ENCODE measurements around the gene VPS45. TPM values are rescaled to one million over a fixed set of nuclear protein-coding genes. Genes with fewer than 3 reads are reported as not detected.

VPS45 gene
- total and polyA plus RNA-seq, 2 of the 13 experiments (the other 11 are each of a cell fraction or from before 2014, with no cell fraction given), result 15.2 to 25.2 TPM

DNA sequence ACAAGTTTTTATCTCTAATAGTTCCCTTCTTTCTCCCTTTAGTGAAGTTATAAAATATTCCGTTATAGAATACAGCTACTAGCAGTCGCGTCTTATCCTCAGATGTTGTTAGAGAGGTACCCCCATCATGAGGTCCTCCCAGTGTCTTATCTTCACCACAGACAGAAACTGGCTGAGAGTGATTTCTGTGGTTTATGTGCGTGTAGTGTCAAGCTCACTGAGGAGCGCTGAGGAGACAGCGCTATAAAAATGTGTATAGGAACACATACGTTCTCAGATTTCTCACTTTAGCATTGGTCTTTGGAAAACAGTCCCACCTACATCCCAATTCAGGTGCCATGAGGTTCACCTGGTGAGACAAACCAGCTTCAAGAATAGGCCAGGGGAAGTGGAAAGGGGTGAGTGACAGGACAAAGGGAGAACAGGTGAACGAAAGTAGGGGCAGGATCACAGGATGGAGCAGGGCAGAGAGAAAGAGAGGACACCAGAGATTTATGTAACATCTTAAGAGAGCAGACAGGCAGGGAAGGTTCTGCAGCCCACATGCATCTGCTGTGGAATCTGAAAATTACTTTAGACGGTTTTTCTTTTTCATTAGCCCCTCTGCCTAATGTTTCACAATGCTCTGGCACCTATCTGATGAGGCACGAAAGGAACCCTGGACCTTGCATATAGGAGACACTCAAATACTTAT lies 79.4 kb downstream of the VPS45 start (continued):
- TF ChIP-seq, protein P1, sequence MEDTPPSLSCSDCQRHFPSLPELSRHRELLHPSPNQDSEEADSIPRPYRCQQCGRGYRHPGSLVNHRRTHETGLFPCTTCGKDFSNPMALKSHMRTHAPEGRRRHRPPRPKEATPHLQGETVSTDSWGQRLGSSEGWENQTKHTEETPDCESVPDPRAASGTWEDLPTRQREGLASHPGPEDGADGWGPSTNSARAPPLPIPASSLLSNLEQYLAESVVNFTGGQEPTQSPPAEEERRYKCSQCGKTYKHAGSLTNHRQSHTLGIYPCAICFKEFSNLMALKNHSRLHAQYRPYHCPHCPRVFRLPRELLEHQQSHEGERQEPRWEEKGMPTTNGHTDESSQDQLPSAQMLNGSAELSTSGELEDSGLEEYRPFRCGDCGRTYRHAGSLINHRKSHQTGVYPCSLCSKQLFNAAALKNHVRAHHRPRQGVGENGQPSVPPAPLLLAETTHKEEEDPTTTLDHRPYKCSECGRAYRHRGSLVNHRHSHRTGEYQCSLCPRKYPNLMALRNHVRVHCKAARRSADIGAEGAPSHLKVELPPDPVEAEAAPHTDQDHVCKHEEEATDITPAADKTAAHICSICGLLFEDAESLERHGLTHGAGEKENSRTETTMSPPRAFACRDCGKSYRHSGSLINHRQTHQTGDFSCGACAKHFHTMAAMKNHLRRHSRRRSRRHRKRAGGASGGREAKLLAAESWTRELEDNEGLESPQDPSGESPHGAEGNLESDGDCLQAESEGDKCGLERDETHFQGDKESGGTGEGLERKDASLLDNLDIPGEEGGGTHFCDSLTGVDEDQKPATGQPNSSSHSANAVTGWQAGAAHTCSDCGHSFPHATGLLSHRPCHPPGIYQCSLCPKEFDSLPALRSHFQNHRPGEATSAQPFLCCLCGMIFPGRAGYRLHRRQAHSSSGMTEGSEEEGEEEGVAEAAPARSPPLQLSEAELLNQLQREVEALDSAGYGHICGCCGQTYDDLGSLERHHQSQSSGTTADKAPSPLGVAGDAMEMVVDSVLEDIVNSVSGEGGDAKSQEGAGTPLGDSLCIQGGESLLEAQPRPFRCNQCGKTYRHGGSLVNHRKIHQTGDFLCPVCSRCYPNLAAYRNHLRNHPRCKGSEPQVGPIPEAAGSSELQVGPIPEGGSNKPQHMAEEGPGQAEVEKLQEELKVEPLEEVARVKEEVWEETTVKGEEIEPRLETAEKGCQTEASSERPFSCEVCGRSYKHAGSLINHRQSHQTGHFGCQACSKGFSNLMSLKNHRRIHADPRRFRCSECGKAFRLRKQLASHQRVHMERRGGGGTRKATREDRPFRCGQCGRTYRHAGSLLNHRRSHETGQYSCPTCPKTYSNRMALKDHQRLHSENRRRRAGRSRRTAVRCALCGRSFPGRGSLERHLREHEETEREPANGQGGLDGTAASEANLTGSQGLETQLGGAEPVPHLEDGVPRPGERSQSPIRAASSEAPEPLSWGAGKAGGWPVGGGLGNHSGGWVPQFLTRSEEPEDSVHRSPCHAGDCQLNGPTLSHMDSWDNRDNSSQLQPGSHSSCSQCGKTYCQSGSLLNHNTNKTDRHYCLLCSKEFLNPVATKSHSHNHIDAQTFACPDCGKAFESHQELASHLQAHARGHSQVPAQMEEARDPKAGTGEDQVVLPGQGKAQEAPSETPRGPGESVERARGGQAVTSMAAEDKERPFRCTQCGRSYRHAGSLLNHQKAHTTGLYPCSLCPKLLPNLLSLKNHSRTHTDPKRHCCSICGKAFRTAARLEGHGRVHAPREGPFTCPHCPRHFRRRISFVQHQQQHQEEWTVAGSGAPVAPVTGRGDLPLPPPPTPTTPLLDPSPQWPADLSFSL (CRISPR knock-in tag; IDR thresholded peaks at IDR 0.05), result no peak

DNA sequence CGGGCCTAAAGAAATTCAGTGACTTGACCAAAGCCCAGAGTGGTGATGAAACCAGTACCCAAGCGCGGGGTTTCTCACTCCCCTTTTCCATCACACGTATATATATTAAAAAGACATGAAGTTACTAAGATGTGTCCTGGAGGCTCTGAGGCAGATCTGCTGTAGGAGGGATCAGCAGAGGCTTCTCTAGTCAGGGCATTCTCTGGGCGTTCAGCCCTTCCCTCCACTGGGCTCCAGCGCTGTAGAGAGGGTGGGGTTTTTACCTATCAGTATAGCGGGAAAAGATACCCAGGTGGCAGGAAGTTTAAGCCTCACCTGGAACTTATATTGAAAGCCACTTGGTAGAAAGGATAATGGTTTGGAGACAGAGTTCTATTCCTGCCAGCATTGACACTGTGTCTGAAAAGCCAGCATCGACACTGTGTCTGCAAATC lies 81.3 kb downstream of the VPS45 start:
- peak overlapping the region; percentile 75; the same call in 1 of the 2 replicates for H3K9ac ChIP-seq (ENCODE audit: insufficient read depth, low read depth, low read length)
- no peaks in the 10 kb centered on the region for H3K9me3 ChIP-seq (ENCODE audit: low read length)
- H4K20me1 ChIP-seq (ENCODE audit: insufficient read depth, low read length), result no peaks in the 10 kb centered on the region
- BruUV-seq (replicated peaks), result TSS peak; percentile 92
- in situ Hi-C loops (cut with HindIII; ENCODE audit: extremely low pct_ligation_motif_present, low pct_unique_long_range_greater_than_20kb), result no loop called here
- DNase-seq (ENCODE audit: low spot score) (no peak), FAIRE-seq (no peak), ATAC-seq (peak; percentile 31)
- no peaks in the 10 kb centered on the region for H3K27me3 ChIP-seq (ENCODE audit: control insufficient read depth in 1 of 2, insufficient read depth in 2 of 2, low read length in 2 of 2)
- H3K36me3 ChIP-seq (replicated peaks in 1 of 2; ENCODE audit: control insufficient read depth in 1 of 2, insufficient read depth in 2 of 2, low read length in 2 of 2), result peaks cover 2 to 3% of the 10 kb centered on the region in 2 experiments; a peak in 2 of 5 replicates
- ChIA-PET CTCF (ENCODE audit: low intra/inter-chr PET ratio, low total read pairs) (no interaction called here), POLR2A (interaction anchor here (2.1 kb wide), 1 partner anchor 13 kb away, joined by 4 read pairs; no protein-coding TSS in a partner anchor)
- no peak overlapping the region for H3K27ac ChIP-seq (ENCODE audit: extremely low read length, insufficient read depth, low read length)
- H3K79me2 ChIP-seq (ENCODE audit: insufficient read depth, low read length), result no peaks in the 10 kb centered on the region
- no peak overlapping the region for H2AFZ ChIP-seq (ENCODE audit: low read length)
- WGBS (ENCODE audit: low lambda C conversion rate), result 64% methylated on average over 8 of the region's 8 CpGs
- intact Hi-C loops (cut with micrococcal nuclease; ENCODE audit: unreplicated experiment), result no loop called here
- peak overlapping the region; percentile 82 for H3K4me2 ChIP-seq (ENCODE audit: low read depth, low read length)
- H3K4me1 ChIP-seq (ENCODE audit: insufficient read depth, low read length), result peaks cover 25% of the 10 kb centered on the region
- peak overlapping the region; percentile 74 to 83 (median 76); a peak in 5 of 6 replicates for H3K4me3 ChIP-seq (replicated peaks in 1 of 3; ENCODE audit: insufficient read depth in 1 of 3, low read depth in 2 of 3, low read length in 3 of 3)
- TF ChIP-seq, protein P2, sequence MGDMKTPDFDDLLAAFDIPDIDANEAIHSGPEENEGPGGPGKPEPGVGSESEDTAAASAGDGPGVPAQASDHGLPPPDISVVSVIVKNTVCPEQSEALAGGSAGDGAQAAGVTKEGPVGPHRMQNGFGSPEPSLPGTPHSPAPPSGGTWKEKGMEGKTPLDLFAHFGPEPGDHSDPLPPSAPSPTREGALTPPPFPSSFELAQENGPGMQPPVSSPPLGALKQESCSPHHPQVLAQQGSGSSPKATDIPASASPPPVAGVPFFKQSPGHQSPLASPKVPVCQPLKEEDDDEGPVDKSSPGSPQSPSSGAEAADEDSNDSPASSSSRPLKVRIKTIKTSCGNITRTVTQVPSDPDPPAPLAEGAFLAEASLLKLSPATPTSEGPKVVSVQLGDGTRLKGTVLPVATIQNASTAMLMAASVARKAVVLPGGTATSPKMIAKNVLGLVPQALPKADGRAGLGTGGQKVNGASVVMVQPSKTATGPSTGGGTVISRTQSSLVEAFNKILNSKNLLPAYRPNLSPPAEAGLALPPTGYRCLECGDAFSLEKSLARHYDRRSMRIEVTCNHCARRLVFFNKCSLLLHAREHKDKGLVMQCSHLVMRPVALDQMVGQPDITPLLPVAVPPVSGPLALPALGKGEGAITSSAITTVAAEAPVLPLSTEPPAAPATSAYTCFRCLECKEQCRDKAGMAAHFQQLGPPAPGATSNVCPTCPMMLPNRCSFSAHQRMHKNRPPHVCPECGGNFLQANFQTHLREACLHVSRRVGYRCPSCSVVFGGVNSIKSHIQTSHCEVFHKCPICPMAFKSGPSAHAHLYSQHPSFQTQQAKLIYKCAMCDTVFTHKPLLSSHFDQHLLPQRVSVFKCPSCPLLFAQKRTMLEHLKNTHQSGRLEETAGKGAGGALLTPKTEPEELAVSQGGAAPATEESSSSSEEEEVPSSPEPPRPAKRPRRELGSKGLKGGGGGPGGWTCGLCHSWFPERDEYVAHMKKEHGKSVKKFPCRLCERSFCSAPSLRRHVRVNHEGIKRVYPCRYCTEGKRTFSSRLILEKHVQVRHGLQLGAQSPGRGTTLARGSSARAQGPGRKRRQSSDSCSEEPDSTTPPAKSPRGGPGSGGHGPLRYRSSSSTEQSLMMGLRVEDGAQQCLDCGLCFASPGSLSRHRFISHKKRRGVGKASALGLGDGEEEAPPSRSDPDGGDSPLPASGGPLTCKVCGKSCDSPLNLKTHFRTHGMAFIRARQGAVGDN (CRISPR knock-in tag; IDR thresholded peaks at IDR 0.05), result no peak
- TF ChIP-seq MAF1 (CRISPR knock-in tag; IDR thresholded peaks at IDR 0.05; ENCODE audit: borderline replicate concordance) (no peak), ZNF883 (CRISPR knock-in tag; IDR thresholded peaks at IDR 0.05; ENCODE audit: not compliant biosample characterization) (no peak), IKZF1 (IDR thresholded peaks at IDR 0.05) (no peak), FIP1L1 (IDR thresholded peaks at IDR 0.05; ENCODE audit: borderline replicate concordance, insufficient read depth, low read depth, low read length) (no peak), KDM4B (CRISPR knock-in tag; IDR thresholded peaks at IDR 0.05) (no peak), ZNF274 (CRISPR knock-in tag; IDR thresholded peaks at IDR 0.05) (no peak)
- TF ChIP-seq, protein P3, sequence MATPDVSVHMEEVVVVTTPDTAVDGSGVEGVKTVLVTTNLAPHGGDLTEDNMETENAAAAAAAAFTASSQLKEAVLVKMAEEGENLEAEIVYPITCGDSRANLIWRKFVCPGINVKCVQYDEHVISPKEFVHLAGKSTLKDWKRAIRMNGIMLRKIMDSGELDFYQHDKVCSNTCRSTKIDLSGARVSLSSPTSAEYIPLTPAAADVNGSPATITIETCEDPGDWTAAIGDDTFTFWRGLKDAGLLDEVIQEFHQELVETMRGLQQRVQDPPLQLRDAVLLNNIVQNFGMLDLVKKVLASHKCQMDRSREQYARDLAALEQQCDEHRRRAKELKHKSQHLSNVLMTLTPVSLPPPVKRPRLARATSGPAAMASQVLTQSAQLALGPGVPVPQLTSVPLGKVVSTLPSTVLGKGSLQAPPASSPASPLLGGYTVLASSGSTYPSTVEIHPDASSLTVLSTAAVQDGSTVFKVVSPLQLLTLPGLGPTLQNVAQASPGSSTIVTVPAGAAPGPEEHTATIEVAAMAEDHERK (CRISPR knock-in tag; IDR thresholded peaks at IDR 0.05; ENCODE audit: low read depth), result no peak

Data from HepG2 (cell line).